Femur (tissue), 1 donor: ENCODE results near the gene BCAS3.

Experiments
- DNase-seq: peaks from one replicate; pipeline ENCODE4 v3.0.0-alpha.2; 2017

The BCAS3 gene

GRCh38 chr17:61392679-61393078 lies 715.0 kb downstream of the BCAS3 start:
- no peak for DNase-seq

GRCh38 chr17:61393550-61393903 lies 715.9 kb downstream of the BCAS3 start:
- DNase-seq: no peak

GRCh38 chr17:61393904-61394629 lies 716.4 kb downstream of the BCAS3 start:
- no peak for DNase-seq

GRCh38 chr17:61394630-61395408 lies 717.2 kb downstream of the BCAS3 start:
- peak; percentile 23 for DNase-seq

DNA sequence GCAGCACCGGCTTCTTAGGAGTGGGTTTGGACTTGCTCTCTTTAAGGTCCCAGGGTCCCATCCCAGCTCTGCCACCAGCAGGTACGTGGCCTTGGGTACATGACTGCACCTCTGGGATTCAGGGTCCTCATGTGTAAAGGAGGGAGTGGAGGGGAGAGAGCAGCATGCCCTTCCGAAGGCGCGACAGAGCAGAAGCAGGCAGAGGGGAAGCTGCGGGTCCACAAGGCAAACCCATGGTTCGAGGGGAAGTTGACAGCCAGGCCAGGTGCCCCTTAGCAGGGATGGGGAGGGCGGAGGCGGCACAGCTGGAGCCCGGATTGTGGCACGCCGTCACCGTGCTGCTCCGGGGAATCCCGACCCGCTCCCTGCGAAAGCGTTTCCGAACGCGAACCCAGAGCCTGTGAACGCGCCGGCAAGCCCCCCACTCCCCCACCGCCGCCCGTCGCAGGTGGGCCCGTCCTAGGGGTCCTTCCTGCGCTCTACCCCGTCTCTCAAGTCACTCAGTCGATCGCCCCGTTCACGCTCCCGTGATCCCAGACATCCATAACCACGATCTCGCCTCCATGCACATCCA lies 717.8 kb downstream of the BCAS3 start:
- no peak for DNase-seq

DNA sequence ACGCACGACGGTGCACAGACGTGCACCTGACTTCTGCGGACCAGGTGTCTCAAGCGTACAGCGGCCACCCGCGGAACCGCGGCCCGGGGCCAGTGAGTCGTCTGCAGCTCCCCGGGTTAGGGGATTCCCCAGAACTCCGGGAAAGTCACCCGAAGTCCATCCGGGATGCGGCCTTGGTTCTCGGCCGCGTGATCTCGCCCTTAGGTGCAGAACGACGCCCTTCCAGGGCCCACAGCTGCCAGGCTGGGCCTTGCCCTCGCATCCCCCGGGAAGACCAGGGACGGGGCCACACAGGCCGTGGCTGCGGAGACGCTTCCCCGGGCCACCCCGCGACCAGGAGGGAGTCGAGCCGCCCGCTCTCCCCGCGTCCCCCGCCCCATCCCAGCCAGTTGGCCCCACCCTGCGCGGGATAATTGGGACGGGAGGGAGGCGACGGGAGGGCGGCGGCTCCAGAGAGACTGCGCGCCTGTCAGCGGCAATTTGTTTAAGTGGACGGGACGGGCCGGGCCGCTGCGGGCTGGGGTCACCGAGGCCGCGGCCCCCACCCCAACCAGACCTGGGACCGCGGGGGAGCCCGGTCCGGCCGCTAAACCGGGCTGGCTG lies 718.4 kb downstream of the BCAS3 start:
- peak; percentile 39 for DNase-seq

DNA sequence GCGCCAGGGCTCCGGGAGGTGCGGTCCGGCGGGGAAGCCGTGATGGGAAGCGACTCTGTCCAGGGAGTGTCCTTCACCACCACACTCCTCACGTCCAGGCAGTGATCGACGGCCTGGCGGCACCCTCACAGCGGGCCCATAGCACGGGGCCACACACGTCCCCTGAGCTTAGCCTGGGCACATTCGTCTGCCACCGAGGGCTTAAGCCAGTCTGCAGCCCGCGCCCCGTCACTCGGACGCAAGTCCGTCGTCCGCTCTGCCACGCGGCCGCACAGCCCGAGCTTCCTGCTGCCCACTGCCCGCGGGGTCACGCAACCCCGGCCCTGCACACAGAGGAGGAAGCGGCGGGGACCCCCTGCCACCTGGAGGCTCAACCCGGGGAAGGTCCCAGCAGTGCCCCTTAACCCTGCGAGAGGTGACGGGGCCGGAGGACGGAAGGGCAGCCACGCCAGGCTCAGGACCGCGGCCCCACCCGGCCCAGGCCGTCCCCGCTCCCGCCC lies 719.0 kb downstream of the BCAS3 start:
- DNase-seq: peak; percentile 47

GRCh38 chr17:61397086-61397842 lies 719.6 kb downstream of the BCAS3 start:
- peak; percentile 70 for DNase-seq

DNA sequence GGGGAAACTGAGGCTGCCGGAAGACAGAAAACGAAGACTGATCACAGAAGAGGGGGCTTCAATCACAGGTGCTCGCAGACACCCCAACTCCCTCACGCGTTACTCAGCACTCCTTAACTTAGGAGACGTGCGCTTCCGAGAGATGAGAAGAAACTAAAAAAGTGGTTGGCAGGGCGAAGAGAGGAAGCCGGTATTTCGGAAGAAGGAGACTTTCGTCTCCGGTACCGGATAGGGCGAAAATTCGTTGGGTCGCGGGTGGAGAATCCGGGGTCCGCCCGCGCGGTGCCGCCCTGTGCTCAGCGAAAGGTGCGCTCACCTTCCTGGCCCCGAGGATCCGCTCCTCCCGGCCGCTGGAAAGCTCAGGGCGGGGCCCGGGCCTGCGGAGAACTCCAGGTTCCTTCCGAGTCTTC lies 721.1 kb downstream of the BCAS3 start:
- DNase-seq: no peak

- DNase-seq: peak; percentile 92
Measured at GRCh38 chr17:61399131-61400065, 721.7 kb downstream of the BCAS3 start, which contains the start of gene TBX2. Gene TBX2, plus strand, starts transcription at chr17:61399843. Its CDS starts 334 bp downstream, at chr17:61400177.

DNA sequence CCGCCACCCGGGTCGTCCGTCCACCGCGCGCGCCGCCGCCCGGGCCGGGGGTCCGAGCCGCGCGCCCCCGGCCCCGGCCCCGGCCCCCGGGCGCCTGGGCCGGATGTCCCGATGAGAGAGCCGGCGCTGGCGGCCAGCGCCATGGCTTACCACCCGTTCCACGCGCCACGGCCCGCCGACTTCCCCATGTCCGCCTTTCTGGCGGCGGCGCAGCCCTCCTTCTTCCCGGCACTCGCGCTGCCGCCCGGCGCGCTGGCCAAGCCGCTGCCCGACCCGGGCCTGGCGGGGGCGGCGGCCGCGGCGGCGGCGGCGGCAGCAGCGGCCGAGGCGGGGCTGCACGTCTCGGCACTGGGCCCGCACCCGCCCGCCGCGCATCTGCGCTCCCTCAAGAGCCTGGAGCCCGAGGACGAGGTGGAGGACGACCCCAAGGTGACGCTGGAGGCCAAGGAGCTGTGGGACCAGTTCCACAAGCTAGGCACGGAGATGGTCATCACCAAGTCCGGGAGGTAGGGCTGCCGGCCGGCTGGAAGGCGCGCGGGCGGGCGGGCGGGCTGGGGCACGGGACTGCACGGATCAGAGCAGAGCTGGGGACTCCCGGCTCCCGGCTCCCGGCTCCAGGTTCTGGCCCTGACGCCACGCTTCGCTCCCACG lies 722.5 kb downstream of the BCAS3 start:
- peak; percentile 53 for DNase-seq

DNA sequence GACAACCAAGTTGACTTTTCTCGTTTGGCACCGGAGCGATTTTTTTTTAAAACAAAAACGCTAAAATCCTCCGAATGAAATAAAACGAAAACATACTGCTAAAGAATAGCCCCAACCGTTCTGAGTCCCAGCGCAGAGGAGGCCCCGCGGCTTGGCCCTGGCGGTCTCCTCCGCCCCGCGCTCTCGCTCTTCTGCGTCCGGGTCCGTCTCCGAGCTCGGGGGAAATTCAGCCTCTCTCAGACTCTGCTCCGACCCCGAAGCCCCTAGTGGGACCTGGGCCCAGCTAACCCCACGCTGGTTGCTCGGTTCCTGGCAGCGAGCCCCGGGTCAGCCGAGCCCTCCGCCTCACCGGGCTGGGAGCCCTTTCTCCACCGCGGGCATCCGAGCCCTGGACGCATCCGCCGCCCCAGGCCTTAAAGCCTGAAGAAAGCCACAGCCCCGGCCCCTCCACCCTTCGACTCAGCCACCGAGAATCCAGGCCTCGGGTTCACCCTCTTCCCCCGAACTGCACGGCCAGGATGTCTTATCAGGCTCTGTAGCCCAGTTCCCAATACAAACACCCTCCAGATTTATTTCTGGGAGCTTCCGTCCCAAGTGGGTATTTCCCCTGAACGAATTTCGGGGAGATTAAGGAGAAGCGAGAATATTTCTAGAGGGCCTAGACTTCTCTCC lies 723.2 kb downstream of the BCAS3 start:
- peak; percentile 35 for DNase-seq

DNA sequence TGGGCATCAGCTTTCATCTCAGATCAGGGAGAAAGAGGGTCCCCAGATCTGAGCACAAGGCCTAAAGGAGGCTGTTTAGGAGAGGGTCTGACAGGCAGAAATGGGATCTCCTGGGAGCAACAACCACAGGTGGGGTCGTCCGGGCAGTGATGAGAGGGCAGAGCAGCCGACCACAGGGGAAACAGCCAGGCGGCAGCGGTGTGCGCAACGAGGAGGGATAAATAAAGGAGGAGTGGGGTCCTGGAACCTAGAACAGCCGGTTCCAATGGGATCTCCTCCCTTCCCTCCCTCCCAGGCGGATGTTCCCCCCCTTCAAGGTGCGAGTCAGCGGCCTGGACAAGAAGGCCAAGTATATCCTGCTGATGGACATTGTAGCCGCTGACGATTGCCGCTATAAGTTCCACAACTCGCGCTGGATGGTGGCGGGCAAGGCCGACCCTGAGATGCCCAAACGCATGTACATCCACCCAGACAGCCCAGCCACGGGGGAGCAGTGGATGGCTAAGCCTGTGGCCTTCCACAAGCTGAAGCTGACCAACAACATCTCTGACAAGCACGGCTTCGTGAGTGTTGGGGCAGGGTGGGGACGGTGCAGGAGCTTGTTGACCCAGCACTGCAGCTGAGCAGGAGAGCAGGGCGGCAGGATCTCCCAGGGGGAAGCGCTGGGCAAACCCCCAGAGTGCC lies 723.9 kb downstream of the BCAS3 start:
- no peak for DNase-seq

DNA sequence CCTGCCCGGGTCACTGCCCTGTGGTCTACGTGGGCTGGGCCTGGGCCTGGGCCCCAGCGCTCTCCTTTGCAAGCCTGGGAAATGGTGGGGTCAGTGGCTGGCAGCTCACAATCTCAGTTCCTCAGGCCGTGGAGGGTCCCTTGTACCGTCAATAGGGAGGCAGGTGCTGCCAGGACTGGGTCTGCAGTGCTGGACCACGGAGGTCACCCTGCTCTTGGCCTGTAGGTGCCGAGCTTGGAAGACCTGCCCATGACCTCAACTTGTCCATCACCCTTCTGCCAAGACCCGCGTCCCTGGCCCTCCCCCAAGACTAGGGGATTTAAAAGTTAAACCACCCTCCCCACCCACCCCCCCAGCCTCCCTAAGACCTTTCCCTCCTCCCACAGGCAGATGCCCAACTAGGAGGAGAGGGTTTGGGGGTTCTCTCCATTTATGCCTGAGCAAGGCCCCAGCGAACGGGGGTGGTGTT lies 724.5 kb downstream of the BCAS3 start:
- no peak for DNase-seq

DNA sequence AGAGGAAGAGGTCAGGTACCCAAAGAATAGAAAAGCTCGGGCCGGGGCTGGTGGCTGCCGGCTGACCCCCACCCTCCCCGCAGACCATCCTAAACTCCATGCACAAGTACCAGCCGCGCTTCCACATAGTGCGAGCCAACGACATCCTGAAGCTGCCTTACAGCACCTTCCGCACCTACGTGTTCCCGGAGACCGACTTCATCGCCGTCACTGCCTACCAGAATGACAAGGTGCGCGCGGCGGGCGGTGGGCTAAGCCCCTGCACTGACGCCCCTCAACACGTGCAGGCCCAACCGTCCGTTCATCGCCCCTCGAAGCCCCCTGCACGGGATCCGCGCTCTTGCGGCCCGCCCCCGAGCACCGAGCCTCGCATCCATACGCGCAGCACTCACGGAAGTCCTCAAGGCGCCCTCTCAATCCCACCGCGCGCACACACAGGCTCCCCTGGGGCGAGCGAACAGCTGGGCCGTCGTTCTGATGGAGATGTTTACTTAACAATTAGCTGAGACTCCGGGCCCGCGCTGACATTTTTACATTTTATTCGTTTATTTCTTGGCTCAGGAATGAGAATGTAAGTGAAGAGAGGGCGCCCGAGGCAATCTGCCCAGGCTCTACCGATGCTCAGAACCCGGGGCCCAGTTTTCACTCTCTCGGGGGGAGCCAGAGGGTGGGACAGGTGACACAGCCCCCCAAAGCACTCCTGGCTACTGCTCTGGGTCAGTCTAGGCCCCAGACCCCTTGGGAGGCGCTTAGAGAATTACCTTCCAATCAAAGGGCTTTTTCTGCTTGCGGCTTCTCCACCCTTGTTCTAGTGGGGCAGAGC lies 725.5 kb downstream of the BCAS3 start:
- peak; percentile 37 for DNase-seq

DNA sequence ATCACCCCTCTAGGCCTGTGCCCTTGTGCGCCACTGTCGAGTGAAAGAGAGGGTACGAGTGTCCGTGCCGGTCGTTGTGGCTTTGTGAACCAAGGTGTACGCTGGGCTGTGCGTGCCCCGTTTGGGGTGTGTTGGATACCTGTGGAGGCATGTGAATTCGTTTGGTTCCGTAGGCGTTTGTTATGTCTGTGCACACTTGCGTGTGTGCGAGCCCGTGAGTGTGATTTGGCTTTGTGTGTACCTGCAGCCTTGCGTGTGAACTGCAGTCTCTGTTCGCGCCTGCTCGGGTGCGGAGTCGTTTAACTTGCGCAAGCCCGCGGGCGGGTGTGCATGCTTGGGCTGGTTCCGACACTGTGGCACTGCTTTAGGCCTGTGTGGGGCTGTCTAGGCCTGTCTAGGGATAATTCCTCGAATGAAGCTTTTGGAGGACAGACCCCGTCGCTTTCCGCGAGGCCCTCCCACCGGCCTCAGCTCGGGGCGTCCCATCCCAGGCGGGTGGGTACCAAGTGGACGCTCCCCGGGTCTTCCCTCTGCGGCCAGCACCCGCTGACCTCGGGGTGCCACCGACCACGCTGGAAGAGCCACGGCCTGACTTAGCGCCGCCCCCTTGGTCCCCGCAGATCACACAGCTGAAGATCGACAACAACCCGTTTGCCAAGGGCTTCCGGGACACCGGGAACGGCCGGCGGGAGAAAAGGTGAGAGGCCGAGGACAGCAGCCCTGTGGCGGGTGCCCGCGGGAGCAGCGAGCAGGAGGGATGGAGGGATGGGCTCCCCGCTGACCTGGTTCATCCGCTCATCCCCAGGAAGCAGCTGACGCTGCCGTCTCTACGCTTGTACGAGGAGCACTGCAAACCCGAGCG lies 726.4 kb downstream of the BCAS3 start:
- peak; percentile 33 for DNase-seq

GRCh38 chr17:61404663-61404912 lies 726.9 kb downstream of the BCAS3 start:
- no peak for DNase-seq
